Measurements from ENCODE around the gene PDE1C.

GRCh38 chr7:31975546-31975945, 94.7 kb downstream of the PDE1C start:
- TF ChIP-seq CTCF (IDR thresholded peaks at IDR 0.05) (no peak), ZFX (IDR thresholded peaks at IDR 0.05; ENCODE audit: borderline replicate concordance) (no peak)
